Neural crest cell (in vitro differentiated cells): ENCODE measurements around the gene ERG. TPM values are rescaled to one million over a fixed set of nuclear protein-coding genes. Genes with fewer than 3 reads are reported as not detected.

Experiments
- DNase-seq: peaks from one replicate; pipeline ENCODE4 v3.0.0; 2021; ENCODE audit warnings: low read depth, mixed read lengths, low spot score
- H3K27ac Mint-ChIP-seq: one replicate; pipeline ENCODE4 v1.8.0; 2021; ENCODE audit warnings: mild to moderate bottlenecking, mixed read lengths; ENCODE audit not compliant: unreplicated experiment
- H3K27me3 Mint-ChIP-seq: 2 replicates; pipeline ENCODE4 v1.8.0; 2021; ENCODE audit warnings: low read depth, mild to moderate bottlenecking, mixed read lengths
- H3K36me3 Mint-ChIP-seq: 2 replicates; pipeline ENCODE4 v1.8.0; 2021; ENCODE audit warnings: low read depth, mild to moderate bottlenecking, mixed read lengths
- H3K4me1 Mint-ChIP-seq: 2 replicates; pipeline ENCODE4 v1.8.0; 2021; ENCODE audit warnings: mixed read lengths
- H3K4me3 Mint-ChIP-seq: one replicate; pipeline ENCODE4 v1.8.0; 2021; ENCODE audit warnings: mild to moderate bottlenecking, mixed read lengths
- H3K9me3 Mint-ChIP-seq: 2 replicates; pipeline ENCODE4 v1.8.0; 2021; ENCODE audit warnings: mixed read lengths
- total RNA-seq: library from RNA; stranded (reverse); gene quantifications from 2 replicates; pipeline ENCODE4 v1.2.1, GENCODE V29; 2021
- TF ChIP-seq, protein P1 (sequence below): fragments of 200-600 bp; sonication (generic); conservative IDR thresholded peaks from 2 replicates; pipeline ENCODE4 v1.5.0; 2021; ENCODE audit warnings: antibody characterized with exemption, mild to moderate bottlenecking

Gene ERG
- total RNA-seq, 1 donor from 2014 or later: 0.19 TPM

DNA sequence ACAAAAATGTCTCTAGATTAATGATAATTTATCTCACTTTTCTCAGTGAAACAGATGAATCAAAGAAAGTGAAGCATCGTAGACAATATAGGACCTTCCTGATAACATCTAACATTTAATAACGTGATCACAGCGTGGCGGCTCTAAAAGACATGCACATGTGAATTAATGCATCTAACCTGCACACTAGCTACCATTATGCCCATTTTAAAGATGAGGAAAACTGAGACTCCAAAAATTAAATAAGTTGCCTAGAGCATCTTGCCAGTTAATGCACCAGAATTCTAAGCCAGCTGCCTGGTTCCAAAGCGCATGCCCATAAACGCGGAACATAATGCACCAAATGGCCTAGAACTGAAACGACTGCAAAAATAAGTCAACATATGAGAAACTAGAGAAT, 23.5 kb downstream of the ERG start:
- Mint-ChIP-seq H3K36me3 (no peaks in the 10 kb centered on the region), H3K4me1 (peaks cover 5% of the 10 kb centered on the region), H3K9me3 (no peaks in the 10 kb centered on the region), H3K27me3 (no peaks in the 10 kb centered on the region), H3K27ac (no peak overlapping the region), H3K4me3 (no peak overlapping the region)
- TF ChIP-seq, protein P1, sequence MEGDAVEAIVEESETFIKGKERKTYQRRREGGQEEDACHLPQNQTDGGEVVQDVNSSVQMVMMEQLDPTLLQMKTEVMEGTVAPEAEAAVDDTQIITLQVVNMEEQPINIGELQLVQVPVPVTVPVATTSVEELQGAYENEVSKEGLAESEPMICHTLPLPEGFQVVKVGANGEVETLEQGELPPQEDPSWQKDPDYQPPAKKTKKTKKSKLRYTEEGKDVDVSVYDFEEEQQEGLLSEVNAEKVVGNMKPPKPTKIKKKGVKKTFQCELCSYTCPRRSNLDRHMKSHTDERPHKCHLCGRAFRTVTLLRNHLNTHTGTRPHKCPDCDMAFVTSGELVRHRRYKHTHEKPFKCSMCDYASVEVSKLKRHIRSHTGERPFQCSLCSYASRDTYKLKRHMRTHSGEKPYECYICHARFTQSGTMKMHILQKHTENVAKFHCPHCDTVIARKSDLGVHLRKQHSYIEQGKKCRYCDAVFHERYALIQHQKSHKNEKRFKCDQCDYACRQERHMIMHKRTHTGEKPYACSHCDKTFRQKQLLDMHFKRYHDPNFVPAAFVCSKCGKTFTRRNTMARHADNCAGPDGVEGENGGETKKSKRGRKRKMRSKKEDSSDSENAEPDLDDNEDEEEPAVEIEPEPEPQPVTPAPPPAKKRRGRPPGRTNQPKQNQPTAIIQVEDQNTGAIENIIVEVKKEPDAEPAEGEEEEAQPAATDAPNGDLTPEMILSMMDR: no peak
- DNase-seq: no peak

GRCh38 chr21:38474124-38474523, 24.2 kb downstream of the ERG start:
- no peaks in the 10 kb centered on the region for H3K9me3 Mint-ChIP-seq
- H3K36me3 Mint-ChIP-seq: no peaks in the 10 kb centered on the region
- H3K4me1 Mint-ChIP-seq: peaks cover 5% of the 10 kb centered on the region
- DNase-seq: no peak
- H3K27ac Mint-ChIP-seq: no peak overlapping the region
- H3K27me3 Mint-ChIP-seq: no peaks in the 10 kb centered on the region
- TF ChIP-seq, protein P1: no peak
- no peak overlapping the region for H3K4me3 Mint-ChIP-seq

- Mint-ChIP-seq H3K4me3 (no peak overlapping the region), H3K36me3 (no peaks in the 10 kb centered on the region), H3K9me3 (no peaks in the 10 kb centered on the region), H3K4me1 (peaks cover 5% of the 10 kb centered on the region), H3K27me3 (no peaks in the 10 kb centered on the region), H3K27ac (no peak overlapping the region)
- TF ChIP-seq, protein P1: no peak
- no peak for DNase-seq
These were observed 25.7 kb downstream of the ERG start for GRCh38 chr21:38472412-38473108.

DNA sequence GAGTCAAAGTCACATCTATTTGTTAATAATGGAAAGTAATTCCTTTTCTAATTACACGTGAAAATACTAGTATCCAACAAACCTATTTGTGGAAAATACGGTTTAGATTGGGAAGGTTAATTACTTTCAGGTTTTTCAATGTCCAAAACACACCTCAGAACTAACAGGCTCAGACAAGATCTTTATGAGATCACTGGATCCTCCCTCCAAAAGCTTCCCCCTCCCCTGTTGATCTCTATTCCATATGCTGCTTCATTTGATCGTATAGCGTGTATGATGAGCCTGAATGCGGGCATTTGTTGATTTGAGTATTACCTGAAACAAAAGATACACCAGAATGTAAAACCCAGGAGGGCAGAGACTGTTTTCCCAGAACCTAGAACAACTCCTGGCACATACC, 26.5 kb downstream of the ERG start:
- TF ChIP-seq, protein P1: no peak
- peaks cover 5% of the 10 kb centered on the region for H3K4me1 Mint-ChIP-seq
- H3K27ac Mint-ChIP-seq: no peak overlapping the region
- H3K9me3 Mint-ChIP-seq: no peaks in the 10 kb centered on the region
- DNase-seq: no peak
- no peaks in the 10 kb centered on the region for H3K27me3 Mint-ChIP-seq
- H3K36me3 Mint-ChIP-seq: no peaks in the 10 kb centered on the region
- no peak overlapping the region for H3K4me3 Mint-ChIP-seq

DNA sequence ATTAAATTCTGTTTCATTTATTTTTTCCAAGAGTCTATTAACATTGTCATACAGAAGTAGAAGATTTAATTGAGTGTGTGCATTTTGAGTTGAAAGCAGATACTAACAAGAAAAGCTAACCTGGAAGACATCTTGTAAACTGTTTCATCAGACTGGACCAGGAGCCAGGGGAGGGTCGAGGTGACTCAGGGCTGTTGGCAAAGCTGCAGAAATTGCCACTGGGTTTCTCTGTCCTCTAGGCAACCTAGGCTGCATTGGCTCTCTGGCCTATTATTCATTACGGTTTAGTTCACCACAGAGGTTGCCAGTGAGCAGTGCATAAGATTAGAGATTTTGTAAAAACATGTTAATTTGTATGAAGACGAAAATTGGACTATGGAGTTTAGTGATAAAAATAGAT, 27.5 kb downstream of the ERG start:
- TF ChIP-seq, protein P1: no peak
- no peaks in the 10 kb centered on the region for H3K27me3 Mint-ChIP-seq
- no peaks in the 10 kb centered on the region for H3K9me3 Mint-ChIP-seq
- no peak for DNase-seq
- peaks cover 5% of the 10 kb centered on the region for H3K4me1 Mint-ChIP-seq
- no peak overlapping the region for H3K27ac Mint-ChIP-seq
- no peaks in the 10 kb centered on the region for H3K36me3 Mint-ChIP-seq
- no peak overlapping the region for H3K4me3 Mint-ChIP-seq
